Right lobe of liver (tissue), 6 donors: ENCODE measurements around the gene WNT8B. TPM values are rescaled to one million over a fixed set of nuclear protein-coding genes. Genes with fewer than 3 reads are reported as not detected.

Source experiments
- ATAC-seq, 4 donors: fragments of 200-7000 bp; cut with Tn5 transposase; one replicate each; pipeline ENCODE4 v1.9.1; 2020; ENCODE audit warnings: mild to moderate bottlenecking in 4 of 4, moderate library complexity in 4 of 4
- DNase-seq, 3 donors: peaks; one replicate each; pipeline ENCODE4 v3.0.0-alpha.2; 2020
- H3K27ac ChIP-seq, 3 donors: fragments of 200-600 bp; one replicate each; pipeline ENCODE4 v1.8.0; 2022
- H3K27me3 ChIP-seq, 2 donors: fragments of 200-600 bp; one replicate each; pipeline ENCODE4 v1.8.0; 2022
- H3K36me3 ChIP-seq, 4 donors: fragments of 200-600 bp; sonication (generic) in 1 of 4; one replicate each; pipeline versions ENCODE4 v1.5.1 to v1.8.0; 2017 to 2022; ENCODE audit warnings: control low read depth in 1 of 4
- H3K4me1 ChIP-seq, 4 donors: fragments of 200-600 bp; sonication (generic) in 1 of 4; one replicate each; pipeline versions ENCODE4 v1.5.1 to v1.8.0; 2017 to 2022; ENCODE audit warnings: control low read depth in 1 of 4
- H3K4me3 ChIP-seq, 3 donors: fragments of 200-600 bp; one replicate each; pipeline ENCODE4 v1.8.0; 2022
- H3K9me3 ChIP-seq, 4 donors: fragments of 200-600 bp; sonication (generic) in 1 of 4; one replicate each; pipeline versions ENCODE4 v1.5.1 to v1.8.0; 2017 to 2022; ENCODE audit warnings: control low read depth in 1 of 4
- CTCF ChIP-seq, 4 donors: fragments of 200-600 bp in 3 of 4; fragments of 450-650 bp in 1 of 4; IDR thresholded peaks; one replicate each; pipeline versions ENCODE4 v1.5.1 to v1.8.0; 2016 to 2022; ENCODE audit warnings: antibody characterized with exemption in 4 of 4, mild to moderate bottlenecking in 2 of 4
- POLR2A ChIP-seq: fragments of 450-650 bp; IDR thresholded peaks from one replicate; pipeline ENCODE4 v1.6.1; 2017; ENCODE audit warnings: antibody characterized with exemption, mild to moderate bottlenecking
- WGBS: methylation state at CpG from one replicate; pipeline ENCODE4 v1.1.6; 2018; ENCODE audit warnings: low coverage, low lambda C conversion rate; ENCODE audit not compliant: insufficient coverage; ENCODE audit errors: missing lambda C conversion rate; 5-methylcytosine and 5-hydroxymethylcytosine counted together
- intact Hi-C, 2 donors: fragments of 100-400 bp; cut with DNase I; formaldehyde crosslinking; loops; one replicate each; pipeline versions ENCODE4 v1.11.2 to v1.14.1; 2022
- total RNA-seq, 6 experiments: library from RNA; depleted of rRNA in 2 of 6; stranded (reverse); fragments of >200 nt in 2 of 6; fragmentation: NEBNext Ultra II Directional in 3 of 6; extraction: Animal tissue kit (Norgen Biotek cat#: 25700) in 3 of 6; gene quantifications; one replicate each; pipeline versions ENCODE4 v1.1.0 to v1.2.4, GENCODE V29; 2016 to 2023
- donor health status: DM: no; HTN: yes; CAD: no.
- donor health status: DM: no; HTN: no; CAD: no.
- donor health status: DM: no; HTN: no; CAD: no.
- donor health status: DM: no; HTN: yes; CAD: no.
- donor health status: DM: no; HTN: yes; CAD: no.

The WNT8B gene
- total RNA-seq, 6 experiments from 2014 or later = 0.19 TPM; not detected in 5

DNA sequence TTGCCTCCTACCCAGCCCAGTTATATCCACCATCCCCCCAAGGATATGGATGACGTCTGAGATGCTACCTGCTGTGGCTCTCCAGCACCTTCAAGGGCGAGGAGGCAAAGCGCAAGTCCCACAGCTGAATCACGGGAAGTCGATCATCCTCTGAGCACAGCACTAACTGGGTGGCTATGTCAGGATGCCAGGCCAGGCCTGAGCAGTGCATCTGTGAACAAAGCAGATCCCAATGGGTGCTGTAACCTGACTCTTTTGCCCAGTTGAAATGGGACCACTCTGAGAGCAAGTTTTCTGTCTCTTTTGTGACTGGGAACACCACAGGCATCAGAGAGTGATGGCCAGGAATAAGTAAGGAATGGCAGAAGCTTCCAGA, 44.5 kb downstream of the WNT8B start:
- Histone ChIP-seq H3K36me3 (no peaks in the 10 kb centered on the region), H3K4me1 (no peaks in the 10 kb centered on the region), H3K4me3 (no peak overlapping the region), H3K9me3 (no peaks in the 10 kb centered on the region), H3K27me3 (no peaks in the 10 kb centered on the region), H3K27ac (no peak overlapping the region)
- WGBS = no CpG with 5 or more reads among the region's 5 CpGs
- intact Hi-C loops = loop anchor here in 1 of 2 donors (10.0 kb wide), 2 partner anchors 63 to 173 kb away; partner anchors contain the start of gene PKD2L1
- TF ChIP-seq POLR2A = no peak
- TF ChIP-seq CTCF (IDR thresholded peaks at IDR 0.05) = no peak
- ATAC-seq (no peak), DNase-seq (no peak)

GRCh38 chr10:100508266-100508665, 45.5 kb downstream of the WNT8B start:
- ATAC-seq = no peak
- Histone ChIP-seq H3K27me3 (no peaks in the 10 kb centered on the region), H3K27ac (no peak overlapping the region), H3K4me3 (no peak overlapping the region), H3K36me3 (no peaks in the 10 kb centered on the region), H3K4me1 (no peaks in the 10 kb centered on the region), H3K9me3 (no peaks in the 10 kb centered on the region)
- no peak for TF ChIP-seq CTCF (IDR thresholded peaks at IDR 0.05)
- no peak for TF ChIP-seq POLR2A
- WGBS = 22% methylated on average over 1 of the region's 1 CpG
- intact Hi-C loops = loop anchor here in 1 of 2 donors (10.0 kb wide), 2 partner anchors 63 to 173 kb away; partner anchors contain the start of gene PKD2L1
- DNase-seq = no peak

DNA sequence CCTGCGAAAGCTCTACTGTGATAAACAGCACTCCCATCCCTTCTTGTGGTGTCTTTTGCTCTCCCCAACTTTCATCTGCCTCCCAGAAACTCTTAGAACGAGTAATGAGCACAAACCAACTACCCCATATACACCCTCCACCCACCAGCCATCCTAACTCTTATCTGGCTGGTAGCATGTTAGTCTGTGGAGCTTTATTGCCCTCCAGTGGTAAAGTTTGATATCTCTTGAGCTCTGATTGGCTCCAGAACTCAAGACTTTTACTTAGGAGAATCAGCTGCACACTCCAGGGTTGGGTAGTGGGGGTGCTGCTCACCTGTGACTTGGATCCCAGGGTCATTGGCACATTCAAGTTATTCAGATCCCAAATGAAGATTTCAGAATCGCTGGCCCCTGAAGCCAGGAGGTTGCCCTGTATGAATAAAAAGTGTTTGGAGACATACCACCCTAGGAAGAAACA, 45.9 kb downstream of the WNT8B start:
- intact Hi-C loops = loop anchor here in 1 of 2 donors (10.0 kb wide), 2 partner anchors 64 to 174 kb away; partner anchors contain the start of gene PKD2L1
- ATAC-seq = peak; percentile 68 to 86 (median 80)
- Histone ChIP-seq H3K27ac (no peak overlapping the region), H3K4me1 (no peaks in the 10 kb centered on the region), H3K36me3 (no peaks in the 10 kb centered on the region), H3K4me3 (no peak overlapping the region), H3K27me3 (no peaks in the 10 kb centered on the region), H3K9me3 (no peaks in the 10 kb centered on the region)
- 20% methylated on average over 2 of the region's 3 CpGs for WGBS
- TF ChIP-seq POLR2A = no peak
- peak; percentile 51 to 56 (median 52) for TF ChIP-seq CTCF (IDR thresholded peaks at IDR 0.05)
- no peak for DNase-seq

GRCh38 chr10:100509241-100509840, 46.5 kb downstream of the WNT8B start:
- no peaks in the 10 kb centered on the region for H3K27me3 ChIP-seq
- no peak overlapping the region for H3K27ac ChIP-seq
- H3K36me3 ChIP-seq = no peaks in the 10 kb centered on the region
- no peaks in the 10 kb centered on the region for H3K9me3 ChIP-seq
- no peak overlapping the region for H3K4me3 ChIP-seq
- WGBS = 51% methylated on average over 5 of the region's 8 CpGs
- no peak for DNase-seq
- intact Hi-C loops = loop anchor here in 1 of 2 donors (10.0 kb wide), 2 partner anchors 65 to 175 kb away; partner anchors contain the start of gene PKD2L1
- TF ChIP-seq POLR2A = no peak
- no peak for TF ChIP-seq CTCF (IDR thresholded peaks at IDR 0.05)
- ATAC-seq = peak in 1 of 4 donors; percentile 27
- no peaks in the 10 kb centered on the region for H3K4me1 ChIP-seq
